Right lobe of liver (tissue), 4 donors: Measurements from ENCODE around the gene CLSTN3.

Experiments used
- CTCF ChIP-seq, 4 donors: fragments of 200-600 bp in 3 of 4; fragments of 450-650 bp in 1 of 4; IDR thresholded peaks; one replicate each; pipeline versions ENCODE4 v1.5.1 to v1.8.0; 2016 to 2022; ENCODE audit warnings: antibody characterized with exemption in 4 of 4, mild to moderate bottlenecking in 2 of 4
- POLR2A ChIP-seq: fragments of 450-650 bp; IDR thresholded peaks from one replicate; pipeline ENCODE4 v1.6.1; 2017; ENCODE audit warnings: antibody characterized with exemption, mild to moderate bottlenecking
- donor health status: DM: no; HTN: no; CAD: no.
- donor health status: DM: no; HTN: no; CAD: no.
- donor health status: DM: no; HTN: yes; CAD: no.

DNA sequence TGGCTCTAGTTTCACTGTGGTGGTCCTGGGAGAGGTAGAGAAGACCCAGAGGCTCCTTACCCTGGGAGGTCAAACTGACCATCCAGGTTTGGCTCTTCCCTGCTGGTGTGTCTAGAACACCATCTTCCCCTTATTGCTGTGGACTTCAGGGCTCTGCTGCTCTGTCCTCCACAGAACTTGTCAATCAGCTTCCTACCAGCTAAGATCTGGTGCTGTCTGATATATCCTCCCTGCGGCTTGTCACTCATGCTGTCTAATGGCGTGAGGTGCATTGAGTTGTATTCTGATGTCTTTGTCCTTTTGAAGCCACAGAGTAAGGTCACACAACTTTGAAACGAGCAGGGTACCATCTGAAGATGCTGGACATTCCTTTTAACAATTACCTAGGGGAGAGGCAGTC lies 14.0 kb upstream of the CLSTN3 start:
- no peak for TF ChIP-seq CTCF (IDR thresholded peaks at IDR 0.05)
- no peak for TF ChIP-seq POLR2A
